Activated gamma-delta T cell treated with anti-CD3 and anti-CD28 coated beads, Interleukin-2, amount 50 U/mL, for 16 hours (primary cell): Measurements from ENCODE around the gene DIAPH2.

Experiments used
- DNase-seq: peaks from one replicate; pipeline ENCODE4 v3.0.0-alpha.2; 2020; ENCODE audit warnings: low read depth

The DIAPH2 gene

DNA sequence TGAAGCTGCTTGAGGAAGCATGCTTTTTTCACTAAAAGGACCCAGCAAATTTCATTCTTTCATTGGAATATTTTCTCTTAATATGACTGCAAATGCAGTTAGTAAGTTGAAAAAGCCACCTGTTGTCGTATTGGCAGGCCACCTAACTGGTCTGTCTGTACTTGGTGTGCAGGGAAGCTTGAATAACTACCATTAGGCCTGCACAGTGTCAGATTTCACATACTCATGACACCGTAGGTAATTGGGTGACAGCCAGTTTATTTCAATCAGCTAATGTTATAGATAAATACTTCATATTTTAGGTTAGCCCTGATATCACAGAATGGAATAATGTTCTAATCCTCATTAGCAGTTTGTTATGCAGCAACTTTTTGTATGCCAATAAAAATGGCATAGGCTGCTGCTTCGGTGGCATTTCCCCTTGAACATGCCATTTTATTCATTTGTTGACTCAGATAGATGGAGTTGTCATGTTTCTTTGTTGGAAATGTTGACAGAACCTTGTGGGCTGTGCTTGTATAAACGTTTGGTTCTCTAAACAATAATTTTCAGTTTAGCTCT, 372.8 kb downstream of the DIAPH2 start:
- DNase-seq = no peak

GRCh38 chrX:97060020-97060419, 375.4 kb downstream of the DIAPH2 start:
- DNase-seq = no peak

DNA sequence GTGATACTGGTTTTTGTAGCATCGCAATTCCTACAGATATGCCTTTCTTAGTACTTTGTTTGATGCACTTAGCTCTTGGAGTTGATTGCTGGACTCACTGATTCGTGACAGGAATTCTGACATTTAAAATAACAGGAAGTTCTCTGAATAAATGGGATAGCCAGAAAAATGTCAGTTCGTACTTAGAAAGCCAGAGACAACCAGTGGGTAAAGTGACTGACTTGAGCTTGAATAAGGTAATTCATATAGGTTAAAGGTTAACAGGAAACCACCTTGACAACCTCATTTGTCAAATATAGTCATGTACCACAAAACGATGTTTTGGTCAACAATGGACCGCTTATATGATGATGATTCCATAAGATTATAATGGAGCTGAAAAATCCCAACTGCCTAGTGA, 380.4 kb downstream of the DIAPH2 start:
- no peak for DNase-seq

- DNase-seq = no peak
Observed at GRCh38 chrX:97065973-97066372, 381.3 kb downstream of the DIAPH2 start.

DNA sequence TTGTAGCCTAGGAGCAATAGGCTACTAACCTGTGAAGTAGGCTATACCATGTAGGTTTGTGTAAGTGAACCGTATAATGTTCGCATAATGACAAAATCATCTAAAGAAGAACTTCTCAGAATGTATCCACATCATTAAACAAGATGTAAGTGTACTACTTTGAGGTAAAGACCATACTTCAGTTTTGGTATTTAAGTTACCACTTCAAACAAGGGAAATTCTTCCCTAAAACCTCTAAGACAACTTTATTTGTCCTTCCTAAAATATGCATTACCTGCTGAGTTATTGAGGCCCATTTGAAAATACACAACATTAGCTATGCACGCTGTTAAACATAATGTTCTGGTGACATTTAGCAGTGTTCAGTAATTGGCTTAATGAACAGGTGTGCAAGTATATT, 381.7 kb downstream of the DIAPH2 start:
- DNase-seq = no peak

DNA sequence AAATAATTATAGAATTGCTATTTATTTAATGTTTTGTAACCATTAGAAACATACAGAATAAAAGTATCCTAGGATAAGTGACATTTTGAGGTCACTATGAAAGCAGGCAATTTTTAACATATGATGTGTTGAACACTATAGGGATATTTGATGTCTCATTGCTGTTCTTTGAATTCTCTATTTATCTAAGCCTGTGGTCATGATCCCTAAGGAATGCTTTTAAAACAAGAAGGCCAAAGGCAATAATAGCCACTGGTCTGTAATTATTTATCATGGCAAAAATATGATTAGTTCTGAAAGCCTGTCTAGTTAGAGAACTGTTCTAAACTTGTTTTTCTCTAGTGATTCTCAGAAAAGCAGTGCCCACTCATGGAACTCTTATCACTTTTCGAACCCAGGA, 385.7 kb downstream of the DIAPH2 start:
- DNase-seq = no peak

- no peak for DNase-seq
Observed at GRCh38 chrX:97074400-97074799, 389.8 kb downstream of the DIAPH2 start.

- no peak for DNase-seq
Observed at GRCh38 chrX:97089116-97089515, 404.5 kb downstream of the DIAPH2 start.

DNA sequence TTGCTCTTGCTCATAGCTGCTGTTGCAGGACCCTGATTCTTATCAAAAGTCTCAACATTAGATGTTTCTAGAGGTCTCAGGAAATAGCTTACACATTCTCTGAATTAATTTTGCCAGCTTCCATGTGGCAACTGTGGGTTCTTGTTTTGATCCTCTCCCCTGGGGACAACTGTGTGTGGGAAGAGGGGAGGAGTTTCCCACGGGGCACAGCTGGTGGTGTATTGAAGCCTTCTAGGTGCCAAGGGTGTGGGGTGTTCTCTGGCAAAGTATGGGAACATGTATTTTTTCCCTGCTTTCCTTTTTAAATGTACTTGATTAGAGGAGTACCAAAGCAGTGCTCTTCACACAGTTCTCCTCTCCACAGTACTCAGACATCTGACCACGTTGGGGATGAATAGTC, 411.7 kb downstream of the DIAPH2 start:
- DNase-seq = no peak

GRCh38 chrX:97102938-97103337, 418.3 kb downstream of the DIAPH2 start:
- no peak for DNase-seq

- DNase-seq = no peak
Observed at GRCh38 chrX:97109730-97110129, 425.1 kb downstream of the DIAPH2 start.

GRCh38 chrX:97117572-97117971, 432.9 kb downstream of the DIAPH2 start:
- DNase-seq = no peak

GRCh38 chrX:97119474-97120109, 434.9 kb downstream of the DIAPH2 start:
- DNase-seq = no peak

DNA sequence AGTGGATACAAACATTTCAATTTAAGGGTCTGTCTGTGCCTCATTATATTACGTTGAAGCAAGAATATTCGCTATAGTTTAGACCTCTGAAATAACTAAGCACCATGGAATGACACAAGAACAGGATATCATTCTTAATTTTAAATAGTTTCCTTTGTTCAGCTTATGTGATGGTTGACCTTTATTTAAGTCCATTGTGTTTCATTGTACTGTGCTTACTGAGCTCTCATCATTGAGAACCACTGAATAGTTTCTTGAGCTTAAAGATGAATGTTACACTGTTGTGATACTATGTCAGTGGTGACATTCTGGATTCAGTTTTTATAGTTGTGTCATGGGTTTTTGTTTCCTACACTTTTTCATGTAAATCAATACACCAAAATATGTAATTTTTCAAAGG, 438.4 kb downstream of the DIAPH2 start:
- no peak for DNase-seq

- no peak for DNase-seq
Observed at GRCh38 chrX:97126020-97126419, 441.4 kb downstream of the DIAPH2 start.

GRCh38 chrX:97132664-97133415, 448.2 kb downstream of the DIAPH2 start:
- DNase-seq = no peak

- DNase-seq = no peak
Observed at GRCh38 chrX:97145934-97146333, 461.3 kb downstream of the DIAPH2 start.

DNA sequence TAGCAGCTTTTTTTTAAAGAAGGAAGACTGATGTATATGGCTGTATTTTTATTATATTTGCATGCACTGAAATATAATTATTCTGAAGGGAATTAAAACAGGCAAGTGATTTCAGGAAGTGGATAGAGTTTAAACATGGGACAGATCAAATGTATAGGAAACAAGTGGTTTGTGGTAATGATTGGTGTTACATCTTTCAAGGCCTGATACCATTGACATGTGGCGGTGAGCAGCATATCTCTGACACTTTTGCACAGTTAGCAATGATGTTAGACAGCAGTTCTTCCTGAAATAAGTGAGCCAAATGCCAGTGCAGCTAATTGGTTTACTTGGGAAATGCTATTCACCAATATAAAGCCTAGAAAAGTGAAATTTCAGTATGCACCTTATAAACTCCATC, 471.2 kb downstream of the DIAPH2 start:
- DNase-seq = no peak

GRCh38 chrX:97158269-97158668, 473.6 kb downstream of the DIAPH2 start:
- DNase-seq = no peak

DNA sequence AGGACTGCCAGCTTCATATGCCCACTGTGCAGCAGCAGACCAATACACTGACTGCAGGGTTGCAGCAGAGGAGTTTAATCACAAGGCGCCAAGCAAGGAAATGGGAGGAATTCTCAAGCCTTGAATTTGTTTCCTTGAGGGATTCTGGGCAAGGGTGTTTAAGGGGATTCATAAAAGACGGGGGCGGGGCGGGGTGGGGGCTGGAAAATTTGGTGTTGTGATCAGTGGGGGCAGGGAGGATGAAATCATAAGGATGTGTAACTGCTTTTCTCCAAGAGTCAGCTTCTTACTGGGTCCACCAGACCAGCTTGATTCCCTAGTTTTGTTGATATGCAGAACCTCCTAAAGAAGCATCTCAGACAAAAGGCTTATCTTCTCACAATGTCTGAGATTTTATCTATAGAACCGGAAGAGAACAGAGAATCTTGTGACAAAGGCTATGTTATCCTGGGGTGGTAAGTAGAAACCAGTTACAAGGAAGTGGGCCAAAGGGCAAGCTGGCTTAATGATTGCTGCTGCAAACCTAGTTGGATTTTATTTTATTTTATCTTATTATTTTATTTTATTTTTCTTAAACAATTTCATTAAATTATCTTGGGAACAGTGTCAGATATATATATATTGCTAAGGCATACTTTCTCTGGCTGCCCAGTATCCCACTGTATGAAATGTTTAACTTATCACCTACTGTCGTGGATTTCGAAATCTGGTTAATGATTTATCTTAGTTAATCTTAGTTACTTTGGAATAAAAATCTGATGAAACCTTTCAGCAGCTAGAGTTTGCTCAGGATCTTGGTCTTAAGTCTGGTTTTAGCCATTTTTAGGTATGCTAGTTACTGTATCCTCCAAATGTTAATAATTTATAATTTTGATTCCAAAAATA, 475.5 kb downstream of the DIAPH2 start:
- DNase-seq = no peak

DNA sequence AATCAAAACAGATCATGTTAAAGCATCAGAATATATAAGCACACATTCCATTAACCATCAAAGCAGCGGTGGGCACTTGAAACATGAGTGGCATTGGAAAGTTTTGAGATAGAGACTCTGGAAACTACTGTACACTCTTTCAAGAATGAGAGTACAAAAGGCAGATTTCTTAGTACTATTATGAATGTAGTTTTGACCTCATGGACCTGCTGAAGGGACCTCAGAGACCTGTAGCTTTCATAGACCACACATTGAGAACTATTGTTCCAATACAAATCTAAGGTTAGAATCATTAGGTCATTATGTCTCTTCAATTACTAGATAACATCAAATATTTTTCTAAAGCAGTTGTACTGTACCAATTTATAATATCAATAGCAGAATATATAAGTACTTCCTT, 482.7 kb downstream of the DIAPH2 start:
- DNase-seq = no peak

DNA sequence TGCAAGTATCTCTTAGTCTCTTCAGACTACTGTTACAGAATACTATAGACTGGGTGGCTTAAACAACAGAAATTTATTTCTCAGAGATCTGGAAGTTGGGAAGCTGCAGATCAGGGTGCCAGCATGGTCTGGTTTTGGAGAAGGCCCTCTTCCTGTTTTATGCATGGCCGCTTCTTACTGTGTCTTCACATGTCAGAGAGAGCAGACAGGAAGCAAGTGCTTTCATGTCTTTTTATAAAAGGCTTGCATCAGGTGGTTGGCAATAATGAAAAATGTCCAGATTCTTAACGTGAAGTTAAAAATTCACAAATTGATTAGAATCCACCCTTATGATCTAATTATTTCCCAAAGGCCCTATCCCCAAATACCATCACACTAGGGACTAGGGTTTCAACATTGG, 484.0 kb downstream of the DIAPH2 start:
- no peak for DNase-seq

- DNase-seq = no peak
Observed at GRCh38 chrX:97175147-97175546, 490.5 kb downstream of the DIAPH2 start.
